GM12892 (cell line): ENCODE measurements around the gene INSR.

Source experiments
- DNase-seq: peaks from one replicate; pipeline ENCODE4 v3.0.0; 2011; ENCODE audit not compliant: insufficient read length
- FAIRE-seq: peaks from 2 replicates; lab custom pipeline; 2011; peaks lifted over from hg19 to GRCh38; lab: Jason Lieb, UNC
- POLR2A ChIP-seq: IDR thresholded peaks from 2 replicates; pipeline ENCODE4 v1.6.1; 2011; ENCODE audit warnings: low read depth, low read length, control low read depth
- POLR2AphosphoS5 ChIP-seq: IDR thresholded peaks from 2 replicates; pipeline ENCODE4 v1.6.1; 2011; ENCODE audit warnings: low read depth, low read length, control low read depth
- TAF1 ChIP-seq: IDR thresholded peaks from 2 replicates; pipeline ENCODE4 v1.6.1; 2011; ENCODE audit warnings: low read depth, mild to moderate bottlenecking, control low read depth, low read length, borderline replicate concordance

INSR gene

DNA sequence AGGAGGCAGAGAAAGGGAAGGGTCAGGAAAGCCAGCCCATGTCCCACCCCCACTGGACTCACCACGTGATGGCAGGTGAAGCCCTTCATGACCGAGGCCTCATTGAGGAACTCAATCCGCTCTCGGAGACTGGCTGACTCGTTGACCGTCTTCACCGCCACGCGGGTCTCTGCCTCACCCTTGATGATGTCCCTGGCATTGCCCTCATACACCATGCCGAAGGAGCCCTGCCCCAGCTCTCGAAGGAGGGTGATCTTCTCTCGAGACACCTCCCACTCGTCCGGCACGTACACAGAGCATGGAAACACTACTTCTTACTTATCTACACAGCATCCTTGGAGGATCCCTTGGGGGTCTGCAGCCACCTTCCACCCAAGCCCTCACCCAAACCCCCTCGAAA lies 169.0 kb downstream of the INSR start:
- no peak for FAIRE-seq
- TF ChIP-seq POLR2AphosphoS5 (no peak), TAF1 (no peak), POLR2A (no peak)
- no peak for DNase-seq

- no peak for TF ChIP-seq POLR2A
- TF ChIP-seq TAF1, result no peak
- TF ChIP-seq POLR2AphosphoS5, result no peak
- DNase-seq (no peak), FAIRE-seq (no peak)
These were observed 169.4 kb downstream of the INSR start for GRCh38 chr19:7124782-7125181.

GRCh38 chr19:7122701-7123100 lies 171.5 kb downstream of the INSR start:
- TF ChIP-seq POLR2AphosphoS5 (no peak), POLR2A (no peak), TAF1 (no peak)
- DNase-seq (no peak), FAIRE-seq (no peak)

- TF ChIP-seq POLR2A (no peak), TAF1 (no peak), POLR2AphosphoS5 (no peak)
- no peak for DNase-seq
- FAIRE-seq, result no peak
These were observed 173.7 kb downstream of the INSR start for GRCh38 chr19:7120499-7120898.

GRCh38 chr19:7119582-7119981 lies 174.6 kb downstream of the INSR start:
- TF ChIP-seq POLR2AphosphoS5 (no peak), POLR2A (no peak), TAF1 (no peak)
- FAIRE-seq, result no peak

DNA sequence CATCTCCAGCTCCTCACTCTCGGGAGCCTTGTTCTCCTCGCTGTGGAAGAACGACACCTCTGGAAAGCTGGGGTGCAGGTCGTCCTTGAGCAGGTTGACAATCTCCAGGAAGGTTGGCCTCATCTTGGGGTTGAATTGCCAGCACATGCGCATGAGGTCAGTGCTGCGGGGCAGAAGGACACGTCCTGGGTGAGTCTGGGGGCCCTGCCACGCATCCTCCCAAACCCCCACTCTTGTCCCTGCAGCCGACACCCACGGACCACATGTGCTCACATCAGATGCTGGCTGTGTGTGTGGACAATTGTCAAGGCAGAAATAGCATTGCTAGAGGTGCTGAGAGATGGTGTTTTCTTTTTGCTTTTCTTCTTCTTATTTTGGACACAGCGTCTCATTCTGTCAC lies 177.0 kb downstream of the INSR start:
- DNase-seq (no peak), FAIRE-seq (no peak)
- no peak for TF ChIP-seq POLR2AphosphoS5
- no peak for TF ChIP-seq TAF1
- no peak for TF ChIP-seq POLR2A

More at GRCh38 chr19:7119582-7119981, 174.6 kb downstream of the INSR start:
- DNase-seq, result no peak

GRCh38 chr19:7115721-7116120 lies 178.5 kb downstream of the INSR start:
- TF ChIP-seq POLR2A (no peak), POLR2AphosphoS5 (no peak), TAF1 (no peak)
- no peak for FAIRE-seq
- DNase-seq, result no peak

- TF ChIP-seq POLR2AphosphoS5 (peak; percentile 35; the same call in 1 of the 2 replicates), TAF1 (no peak), POLR2A (0 out of 2 replicates have a peak, but pooled peaks have one; percentile 1)
- FAIRE-seq (no peak), DNase-seq (no peak)
These were observed 181.0 kb downstream of the INSR start for GRCh38 chr19:7113233-7113632.

GRCh38 chr19:7112675-7113074 lies 181.5 kb downstream of the INSR start:
- no peak for TF ChIP-seq POLR2AphosphoS5
- TF ChIP-seq POLR2A, result no peak
- TF ChIP-seq TAF1, result no peak
- DNase-seq (no peak), FAIRE-seq (no peak)

GRCh38 chr19:7109678-7110289 lies 184.4 kb downstream of the INSR start:
- TF ChIP-seq TAF1, result no peak
- FAIRE-seq (no peak), DNase-seq (no peak)

- FAIRE-seq (no peak), DNase-seq (no peak)
- no peak for TF ChIP-seq TAF1
- no peak for TF ChIP-seq POLR2AphosphoS5
- no peak for TF ChIP-seq POLR2A
These were observed 187.2 kb downstream of the INSR start for GRCh38 chr19:7106711-7107657.
